RCC 7860 (cell line): Measurements from ENCODE around the gene PPP4R2.
"Not testable (repeated sequence)": the region's sequence is repeated elsewhere in the genome, so short reads cannot be mapped to it uniquely, and the experiment has no call there.

Source experiments
- DNase-seq: peaks from one replicate; pipeline ENCODE4 v3.0.0-alpha.2; 2015; ENCODE audit warnings: low spot score
- FAIRE-seq: peaks from 2 replicates; lab custom pipeline; 2012; peaks lifted over from hg19 to GRCh38; lab: Jason Lieb, UNC

PPP4R2 gene

GRCh38 chr3:73021301-73021835 is 24.8 kb downstream of the PPP4R2 start:
- no peak for DNase-seq
- FAIRE-seq, result no peak

DNA sequence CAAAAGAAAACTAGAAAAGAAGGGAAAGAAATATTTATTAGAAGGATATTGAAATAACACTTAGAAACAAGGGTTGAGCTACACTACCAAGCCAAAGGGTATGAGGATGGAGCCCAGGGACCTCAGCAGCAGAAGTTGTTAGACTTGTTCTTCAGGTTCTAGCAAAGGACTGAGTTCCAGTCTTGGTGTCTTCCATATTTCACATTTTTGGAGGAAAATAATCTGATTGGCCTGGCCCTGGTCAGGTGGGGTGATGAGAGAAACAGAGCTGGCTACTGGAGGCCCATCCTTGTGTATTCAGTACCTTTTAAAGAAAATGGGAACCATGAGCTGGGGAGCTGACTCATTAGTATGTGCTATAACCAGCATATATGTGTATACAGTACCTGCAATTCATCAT is 28.2 kb downstream of the PPP4R2 start:
- DNase-seq (no peak), FAIRE-seq (no peak)

DNA sequence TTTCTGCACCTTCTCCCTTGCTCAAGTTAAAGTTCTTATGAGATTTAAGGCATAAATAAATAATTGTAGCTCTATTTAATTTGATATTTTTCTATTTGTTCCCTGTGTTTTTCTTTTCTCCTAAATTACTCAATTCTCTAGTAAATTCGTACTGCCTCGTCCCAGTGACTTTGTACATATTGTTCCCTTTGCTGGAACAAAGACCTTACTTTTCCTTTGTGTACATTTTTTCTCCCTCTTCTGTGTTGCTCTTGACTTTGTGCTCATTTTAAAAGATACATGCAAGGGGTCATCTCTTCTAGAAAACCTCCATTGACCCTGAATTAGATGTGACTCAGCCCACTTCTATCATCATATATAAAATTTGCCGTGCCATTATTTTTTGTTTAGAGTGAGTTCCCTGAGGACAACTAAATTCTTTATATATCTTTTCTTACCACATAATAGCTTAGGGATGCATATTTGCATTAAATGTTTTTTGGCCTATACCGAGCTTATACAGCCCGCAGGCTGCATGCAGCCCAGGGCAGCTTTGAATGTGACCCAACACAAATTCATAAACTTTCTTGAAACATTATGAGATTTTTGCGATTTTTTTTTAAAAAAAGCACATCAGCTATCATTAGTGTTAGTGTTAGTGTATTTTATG is 29.6 kb downstream of the PPP4R2 start:
- DNase-seq (no peak), FAIRE-seq (no peak)

GRCh38 chr3:73026760-73027113 is 30.1 kb downstream of the PPP4R2 start:
- no peak for DNase-seq
- FAIRE-seq, result no peak

GRCh38 chr3:73028803-73029202 is 32.2 kb downstream of the PPP4R2 start:
- DNase-seq, result no peak
- FAIRE-seq, result no peak

DNA sequence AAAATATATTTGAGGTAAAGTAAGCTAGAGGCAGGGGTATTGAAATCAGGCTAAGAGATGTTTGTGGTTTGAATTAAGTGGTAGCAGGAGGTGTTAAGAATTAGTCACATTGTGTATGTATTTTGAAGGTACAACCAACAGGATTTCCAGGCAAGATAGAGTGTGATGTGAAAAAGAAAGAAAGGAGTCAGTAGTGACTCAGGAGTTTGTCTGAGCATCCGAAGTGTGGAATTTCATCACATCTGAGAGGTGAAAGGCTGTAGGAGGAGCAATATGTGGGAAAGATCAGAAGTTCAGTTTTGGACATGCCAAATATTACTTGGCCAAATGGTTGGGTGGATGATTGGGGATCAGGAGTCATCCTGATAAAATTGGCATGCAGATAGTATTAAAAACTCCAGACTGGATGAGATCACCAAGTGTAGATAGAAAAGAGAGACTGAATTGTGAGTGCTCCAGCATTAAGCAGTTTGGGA is 32.7 kb downstream of the PPP4R2 start:
- FAIRE-seq (peak; percentile 78), DNase-seq (peak; percentile 57)

DNA sequence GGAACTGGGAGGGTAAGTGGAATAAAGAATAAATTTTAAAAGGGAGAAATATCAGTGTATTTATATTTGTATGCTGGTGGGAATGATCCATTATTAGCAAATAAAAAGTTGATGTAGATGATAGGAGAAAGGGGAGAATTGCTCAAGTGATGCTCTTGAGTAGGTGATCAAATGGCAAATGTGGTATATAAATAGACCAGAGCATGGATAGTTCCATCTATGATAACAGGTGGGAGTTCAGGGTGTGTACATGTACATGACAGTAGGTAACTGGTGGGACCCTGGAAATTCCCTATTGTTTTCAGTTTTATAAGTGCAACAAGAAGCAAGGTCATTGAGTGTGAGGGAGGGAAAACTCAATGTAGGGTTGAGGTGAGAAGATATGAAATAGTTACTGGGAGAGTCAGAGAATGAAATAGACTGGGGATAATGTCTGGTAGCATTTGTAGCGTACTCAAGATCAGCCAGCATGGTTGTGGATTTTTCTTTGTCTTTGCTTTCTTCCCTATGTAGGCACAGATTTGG is 33.5 kb downstream of the PPP4R2 start:
- DNase-seq (no peak), FAIRE-seq (no peak)

DNA sequence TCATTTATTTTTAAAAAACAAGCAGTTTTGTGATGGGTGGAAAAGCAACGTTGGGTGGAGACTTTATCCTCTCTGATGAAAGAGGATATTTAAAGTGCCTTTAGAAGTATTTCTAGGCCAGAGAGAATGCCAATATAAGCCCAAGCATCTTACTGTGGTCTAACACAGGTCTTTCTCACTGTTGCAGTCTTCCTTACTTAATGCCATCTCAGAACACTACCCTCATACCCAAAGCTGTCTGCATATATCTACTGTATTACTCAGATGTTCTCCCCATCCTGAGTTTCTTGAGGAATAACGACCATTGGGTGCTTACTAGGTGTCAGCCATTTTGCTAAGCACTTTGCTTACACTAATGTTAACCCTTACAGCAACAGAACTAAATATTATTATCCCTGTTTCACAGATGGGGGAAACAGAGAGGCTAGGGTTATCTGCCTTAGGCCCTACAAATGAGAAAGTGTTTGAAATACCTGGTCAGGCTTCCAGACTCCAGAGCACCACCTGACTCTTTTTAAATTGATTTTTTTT is 35.0 kb downstream of the PPP4R2 start:
- DNase-seq (no peak), FAIRE-seq (no peak)

DNA sequence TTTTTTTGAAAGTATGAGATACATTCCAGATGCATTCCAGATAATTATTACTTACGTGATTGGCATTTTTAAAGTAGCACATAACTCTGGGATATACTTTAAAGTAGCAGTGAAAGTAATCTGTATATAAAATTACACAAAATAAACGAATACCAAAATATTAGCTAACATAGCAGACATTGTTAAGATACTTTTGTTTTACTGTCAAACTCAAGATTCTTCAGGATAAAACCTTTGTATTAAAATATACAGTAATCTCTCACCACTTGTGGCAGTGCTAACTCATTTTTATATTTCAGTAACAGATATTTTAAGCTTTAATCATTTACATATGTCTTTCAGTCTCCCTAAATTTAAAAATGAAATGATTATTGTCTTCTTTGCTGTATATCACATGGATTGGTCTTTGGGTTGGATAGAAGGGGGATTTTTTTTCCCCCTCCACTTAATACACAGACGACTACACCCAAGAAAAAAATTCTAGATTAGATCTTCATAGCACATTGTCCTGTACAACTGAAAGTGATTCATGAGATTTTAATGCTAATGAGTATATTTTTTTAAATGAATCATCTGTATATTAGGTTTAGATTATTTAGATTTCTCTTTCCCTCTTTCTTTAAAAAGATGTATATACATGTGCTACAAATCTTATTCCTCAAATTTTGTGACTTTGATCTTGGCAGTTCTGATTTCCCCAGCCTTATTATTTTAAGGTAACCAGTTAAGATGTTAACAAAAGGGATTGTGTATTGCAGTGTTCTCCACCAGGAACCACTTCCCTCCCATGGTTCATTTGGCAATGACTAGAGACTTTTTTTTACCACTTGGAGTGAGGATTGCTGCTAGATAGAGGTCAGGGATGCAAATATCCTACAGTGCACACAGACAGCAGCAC is 40.3 kb downstream of the PPP4R2 start:
- no peak for DNase-seq
- no peak for FAIRE-seq

- DNase-seq (no peak), FAIRE-seq (no peak)
Measured at GRCh38 chr3:73041537-73041936, 44.9 kb downstream of the PPP4R2 start.

DNA sequence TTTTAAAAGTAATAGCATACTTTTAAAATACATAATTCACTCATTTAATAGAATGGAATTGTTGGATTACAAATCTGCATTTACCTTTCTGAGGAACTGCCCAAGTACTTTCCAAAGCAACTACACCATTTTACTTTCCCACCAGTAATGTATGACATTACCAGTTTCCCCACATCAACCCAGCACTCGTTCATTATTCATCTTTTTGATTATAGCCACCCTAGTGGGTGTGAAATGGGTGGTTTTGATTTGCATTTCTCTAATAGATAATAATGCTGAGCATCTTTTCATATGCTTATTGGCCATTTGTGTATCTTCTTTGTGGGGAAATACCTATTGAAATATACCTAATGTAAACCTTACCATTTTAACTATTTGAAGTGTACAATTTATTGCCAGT is 46.8 kb downstream of the PPP4R2 start:
- DNase-seq (no peak), FAIRE-seq (no peak)

DNA sequence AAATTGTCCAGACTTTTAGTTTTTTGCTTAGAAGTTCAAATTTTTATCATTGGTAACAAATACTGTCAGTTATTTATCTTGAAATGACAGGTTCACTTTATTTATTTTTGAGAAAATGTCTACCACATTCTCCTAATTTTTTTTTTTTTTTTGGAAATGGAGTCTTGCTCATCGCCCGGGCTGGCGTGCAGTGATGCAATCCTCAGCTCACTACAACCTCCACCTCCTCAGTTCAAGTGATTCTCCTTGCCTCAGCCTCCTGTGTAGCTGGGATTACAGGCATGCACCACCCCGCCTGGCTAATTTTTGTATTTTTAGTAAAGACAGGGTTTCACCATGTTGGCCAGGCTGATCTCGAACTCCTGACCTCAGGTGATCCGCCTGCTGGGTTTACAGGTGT is 48.8 kb downstream of the PPP4R2 start:
- no peak for DNase-seq
- FAIRE-seq, result no peak

GRCh38 chr3:73046195-73046594 is 49.6 kb downstream of the PPP4R2 start:
- no peak for DNase-seq
- no peak for FAIRE-seq

GRCh38 chr3:73049319-73049718 is 52.7 kb downstream of the PPP4R2 start:
- FAIRE-seq (no peak), DNase-seq (no peak)

DNA sequence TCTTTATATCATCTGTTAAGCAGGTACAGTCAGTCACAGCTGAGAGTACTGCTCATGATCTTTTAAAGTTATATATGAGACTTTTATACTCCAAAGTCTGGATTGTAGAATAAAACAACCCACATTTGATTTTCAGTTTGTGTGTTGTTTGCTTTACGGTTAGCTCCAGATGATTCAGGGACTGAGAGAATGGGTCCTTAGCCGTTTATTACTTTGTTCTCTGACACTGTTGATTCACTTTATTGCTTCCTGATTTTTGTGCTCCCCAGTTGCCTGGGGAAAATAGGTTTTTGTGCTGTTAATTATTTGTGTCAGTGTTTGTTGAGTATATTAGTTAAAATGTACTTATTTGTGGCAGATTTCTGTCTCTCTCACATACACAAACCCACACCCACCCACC is 56.2 kb downstream of the PPP4R2 start:
- no peak for FAIRE-seq
- DNase-seq, result no peak

GRCh38 chr3:73055583-73055982 is 59.0 kb downstream of the PPP4R2 start:
- DNase-seq (no peak), FAIRE-seq (no peak)

- peak; percentile 15 for DNase-seq
Measured at GRCh38 chr3:73056014-73056844, 59.6 kb downstream of the PPP4R2 start.

DNA sequence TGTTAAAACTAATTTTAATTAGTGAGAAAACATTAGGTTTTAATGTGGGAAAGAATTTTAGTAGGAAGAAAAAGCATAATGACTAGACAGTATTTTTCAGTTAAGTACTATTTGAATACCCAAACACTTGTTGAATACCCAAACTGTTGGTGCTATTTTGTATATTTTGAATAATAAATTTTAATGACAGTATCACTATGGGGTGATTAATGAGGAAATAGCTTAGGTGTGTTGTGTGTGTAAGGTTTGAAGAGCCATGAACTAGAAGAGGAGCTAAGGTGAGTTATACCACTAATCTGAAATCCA is 60.2 kb downstream of the PPP4R2 start:
- FAIRE-seq (no peak), DNase-seq (no peak)

More at GRCh38 chr3:73056014-73056844, 59.6 kb downstream of the PPP4R2 start:
- peak; percentile 79 for FAIRE-seq

DNA sequence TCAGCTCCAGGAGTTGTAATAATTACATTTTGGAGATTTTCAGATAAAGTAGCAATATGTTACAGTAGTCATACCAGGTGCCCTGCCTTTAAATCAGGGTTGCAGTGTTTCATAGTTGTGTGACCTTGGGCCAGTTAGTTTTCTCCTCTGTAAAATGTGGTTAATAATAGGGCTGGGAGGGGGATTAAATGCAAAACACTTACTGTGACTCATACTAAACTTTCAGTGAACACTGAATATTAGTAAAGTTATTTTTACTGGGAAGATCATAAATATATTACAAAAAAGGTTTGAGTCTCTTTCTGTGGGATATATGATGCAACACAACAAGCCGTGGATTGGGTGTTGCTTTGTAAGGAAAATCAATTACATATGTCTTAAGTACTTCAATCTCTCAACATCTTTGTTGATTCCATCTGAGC is 63.7 kb downstream of the PPP4R2 start:
- FAIRE-seq (no peak), DNase-seq (no peak)

DNA sequence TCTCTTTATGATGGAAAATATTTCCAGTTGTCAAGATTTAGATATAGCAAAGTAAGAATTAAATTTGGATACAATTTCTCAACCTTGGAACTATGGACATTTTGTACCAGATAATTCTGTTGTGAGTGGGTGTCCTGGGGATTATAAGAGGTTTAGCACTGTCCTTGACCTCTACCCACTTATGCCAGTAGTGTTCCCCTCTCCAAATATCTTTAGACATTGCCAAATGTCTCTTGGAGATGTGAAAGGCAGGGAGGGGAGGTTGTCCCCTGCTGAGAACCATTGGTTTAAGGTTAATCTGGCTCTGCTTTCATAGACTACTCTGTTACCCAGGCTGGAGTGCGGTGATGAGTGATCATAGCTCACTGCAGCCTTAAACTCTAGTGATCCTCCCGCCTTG is 64.8 kb downstream of the PPP4R2 start, which contains the start of gene EBLN2:
EBLN2 (plus strand) TSS at position 244 of the 400 bp plus-strand sequence. CDS start 423 bp downstream, outside the sequence.
- no peak for DNase-seq
- FAIRE-seq, result no peak

DNA sequence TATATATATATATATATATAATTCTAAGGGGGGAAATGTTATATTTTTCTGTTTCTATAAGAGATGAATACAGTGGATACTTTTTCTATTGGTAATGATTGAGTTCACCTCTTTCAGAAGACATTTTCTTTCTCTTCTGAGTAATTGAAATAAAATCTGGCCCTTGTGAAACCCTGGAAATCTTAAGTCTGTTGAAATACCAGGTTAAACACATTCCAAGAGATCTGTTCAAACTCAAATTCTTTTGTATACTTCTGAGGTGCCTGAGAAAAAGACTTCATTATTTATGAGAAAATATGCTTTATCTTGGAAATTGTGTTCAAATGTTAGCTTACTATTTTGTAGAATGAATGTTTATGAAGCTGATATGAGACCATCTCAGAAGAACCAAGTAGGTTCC is 69.6 kb downstream of the PPP4R2 start:
- not testable (repeated sequence) for DNase-seq, FAIRE-seq
